Tibial nerve (tissue), 4 donors: ENCODE results near the gene MSI2. TPM values are rescaled to one million over a fixed set of nuclear protein-coding genes. Genes with fewer than 3 reads are reported as not detected.
A peak's percentile ranks its signal among the peaks of the same experiment; 100 is the strongest.

Source experiments
- DNase-seq, 2 donors: peaks; one replicate each; pipeline ENCODE4 v3.0.0-alpha.2; 2019; ENCODE audit warnings: low spot score in 2 of 2
- H3K27ac ChIP-seq, 4 donors: fragments of 200-600 bp; sonication (generic) in 3 of 4; one replicate each; pipeline ENCODE4 v1.5.1; 2017 to 2019; ENCODE audit warnings: mild to moderate bottlenecking in 1 of 4
- H3K27me3 ChIP-seq, 2 donors: fragments of 200-600 bp; sonication (generic) in 1 of 2; one replicate each; pipeline versions ENCODE4 v1.5.1 to v1.6.0; 2017 to 2019
- H3K36me3 ChIP-seq, 3 donors: fragments of 200-600 bp; sonication (generic); one replicate each; pipeline ENCODE4 v1.5.1; 2018 to 2019
- H3K4me1 ChIP-seq, 4 donors: fragments of 200-600 bp; sonication (generic) in 3 of 4; one replicate each; pipeline ENCODE4 v1.5.1; 2017 to 2019
- H3K4me3 ChIP-seq, 4 donors: fragments of 200-600 bp; sonication (generic) in 3 of 4; one replicate each; pipeline ENCODE4 v1.5.1; 2017 to 2019; ENCODE audit warnings: mild to moderate bottlenecking in 1 of 4, moderate library complexity in 1 of 4
- H3K9me3 ChIP-seq, 4 donors: fragments of 200-600 bp; sonication (generic) in 3 of 4; one replicate each; pipeline ENCODE4 v1.5.1; 2017 to 2019
- EP300 ChIP-seq, 2 donors: sonication (generic); formaldehyde crosslinking; IDR thresholded peaks; one replicate each; pipeline ENCODE4 v1.6.1; 2017; ENCODE audit warnings: antibody characterized with exemption in 2 of 2, mild to moderate bottlenecking in 1 of 2
- POLR2A ChIP-seq, 2 donors: fragments of 450-650 bp; IDR thresholded peaks; one replicate each; pipeline ENCODE4 v1.6.1; 2017; ENCODE audit warnings: antibody characterized with exemption in 2 of 2, mild to moderate bottlenecking in 2 of 2, moderate library complexity in 2 of 2
- whole genome bisulfite sequencing, 2 donors: methylation state at CpG; one replicate each; pipeline ENCODE4 v1.1.5; 2018; 5-methylcytosine and 5-hydroxymethylcytosine counted together
- total RNA-seq, 4 donors: library from RNA; depleted of rRNA; stranded (reverse); fragments of >200 nt; gene quantifications; one replicate each; pipeline ENCODE4 v1.1.0, GENCODE V29; 2016
- TF ChIP-seq, protein P1 (sequence below), 5 experiments: fragments of 200-600 bp in 3 of 5; fragments of 450-650 bp in 2 of 5; sonication (generic) in 3 of 5; IDR thresholded peaks; one replicate each; pipeline ENCODE4 v1.5.1; 2016 to 2019; ENCODE audit warnings: antibody characterized with exemption in 5 of 5, mild to moderate bottlenecking in 3 of 5, moderate library complexity in 2 of 5

Gene MSI2
- total RNA-seq, 4 donors from 2014 or later = 11.5 to 18.3 (median 14.2) TPM

DNA sequence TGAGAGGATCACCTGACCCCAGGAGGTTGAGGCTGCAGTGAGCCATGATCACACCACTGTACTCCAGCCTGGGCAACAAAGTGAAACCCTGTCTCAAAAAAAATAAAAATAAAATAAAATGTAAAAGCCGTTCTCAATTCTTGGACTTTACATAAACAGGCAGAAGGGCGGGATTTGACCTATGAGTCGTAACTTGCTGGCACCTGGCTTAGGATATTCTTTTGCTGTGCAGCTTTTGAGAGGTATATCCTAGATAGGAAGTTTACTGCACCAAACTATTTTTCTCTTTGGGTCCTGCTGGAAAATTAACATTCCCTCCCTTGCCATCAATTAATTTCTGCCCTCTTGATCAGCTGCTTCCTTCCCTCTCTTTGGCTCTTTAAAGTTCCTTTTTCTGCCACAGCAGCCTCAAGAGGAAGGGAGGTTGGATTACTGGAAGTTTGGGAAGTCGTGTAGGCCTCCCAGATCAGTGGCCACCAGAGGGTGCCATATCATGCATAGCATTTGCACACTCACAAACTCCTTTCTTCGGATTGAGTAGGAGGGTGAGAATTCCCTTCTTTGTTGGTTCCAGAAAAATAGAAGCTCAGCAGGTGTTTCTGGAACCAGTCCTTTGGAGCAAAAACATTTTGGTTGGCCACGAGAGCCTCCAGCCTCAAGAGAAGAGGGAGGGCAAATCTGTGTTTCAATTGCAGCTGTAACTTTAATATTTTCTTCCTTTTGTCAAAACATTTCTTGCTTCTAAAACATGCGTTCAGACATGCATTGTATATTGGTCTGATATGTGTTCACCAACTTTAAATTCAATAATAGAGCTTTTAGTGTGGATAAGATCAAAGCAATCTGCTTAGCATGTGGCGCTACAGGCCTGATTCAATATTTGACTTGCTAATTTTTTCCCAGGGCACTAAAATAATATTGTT, 341.5 kb downstream of the MSI2 start:
- H3K27ac ChIP-seq = peak overlapping the region in 1 of 4 donors; percentile 54

DNA sequence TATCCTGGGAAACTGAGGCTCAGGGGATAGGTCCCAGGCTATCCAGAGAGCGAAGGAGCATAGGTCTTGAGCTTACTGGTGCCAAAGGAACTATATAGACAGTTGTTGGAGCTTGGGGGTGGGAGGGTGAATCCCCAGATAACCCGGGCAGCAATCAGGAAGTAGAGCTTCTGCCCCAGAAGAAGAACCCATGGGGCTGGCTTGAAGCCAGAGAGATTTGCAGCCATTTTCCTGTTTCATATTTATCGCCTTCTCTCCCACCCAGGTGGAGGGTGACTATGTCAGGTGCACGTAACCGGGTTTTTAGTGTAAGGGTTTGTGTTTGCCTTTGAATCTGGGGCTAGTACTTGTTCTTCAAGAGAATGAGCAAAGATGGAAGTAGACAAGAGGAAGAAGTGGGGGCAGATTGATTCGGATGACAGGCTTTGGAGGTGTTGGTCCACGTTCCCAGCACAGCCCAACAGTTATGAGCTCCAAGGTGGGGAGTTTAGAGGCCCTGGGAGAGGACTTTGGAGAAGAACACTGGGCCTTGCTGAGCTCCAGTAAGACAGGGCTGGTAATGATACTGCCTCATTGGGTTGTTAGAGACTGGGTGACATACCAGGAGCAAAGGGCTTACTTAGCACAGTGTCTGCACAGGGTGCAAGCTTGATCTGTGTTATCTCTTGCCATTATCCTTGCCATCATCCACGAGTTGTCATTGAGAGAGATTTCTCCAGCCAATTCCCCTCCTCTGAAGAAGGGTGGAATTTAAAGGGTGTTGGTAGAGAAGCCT, 343.1 kb downstream of the MSI2 start:
- H3K4me3 ChIP-seq = no peak overlapping the region
- H3K9me3 ChIP-seq = peaks cover 0 to 10% (median 0%) of the 10 kb centered on the region in 4 donors
- DNase-seq = no peak
- H3K27me3 ChIP-seq = no peaks in the 10 kb centered on the region
- H3K27ac ChIP-seq = peak overlapping the region in 1 of 4 donors; percentile 29
- no peaks in the 10 kb centered on the region for H3K36me3 ChIP-seq
- TF ChIP-seq, protein P1, sequence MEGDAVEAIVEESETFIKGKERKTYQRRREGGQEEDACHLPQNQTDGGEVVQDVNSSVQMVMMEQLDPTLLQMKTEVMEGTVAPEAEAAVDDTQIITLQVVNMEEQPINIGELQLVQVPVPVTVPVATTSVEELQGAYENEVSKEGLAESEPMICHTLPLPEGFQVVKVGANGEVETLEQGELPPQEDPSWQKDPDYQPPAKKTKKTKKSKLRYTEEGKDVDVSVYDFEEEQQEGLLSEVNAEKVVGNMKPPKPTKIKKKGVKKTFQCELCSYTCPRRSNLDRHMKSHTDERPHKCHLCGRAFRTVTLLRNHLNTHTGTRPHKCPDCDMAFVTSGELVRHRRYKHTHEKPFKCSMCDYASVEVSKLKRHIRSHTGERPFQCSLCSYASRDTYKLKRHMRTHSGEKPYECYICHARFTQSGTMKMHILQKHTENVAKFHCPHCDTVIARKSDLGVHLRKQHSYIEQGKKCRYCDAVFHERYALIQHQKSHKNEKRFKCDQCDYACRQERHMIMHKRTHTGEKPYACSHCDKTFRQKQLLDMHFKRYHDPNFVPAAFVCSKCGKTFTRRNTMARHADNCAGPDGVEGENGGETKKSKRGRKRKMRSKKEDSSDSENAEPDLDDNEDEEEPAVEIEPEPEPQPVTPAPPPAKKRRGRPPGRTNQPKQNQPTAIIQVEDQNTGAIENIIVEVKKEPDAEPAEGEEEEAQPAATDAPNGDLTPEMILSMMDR (IDR thresholded peaks at IDR 0.05) = no peak
- TF ChIP-seq EP300 (IDR thresholded peaks at IDR 0.05) = no peak
- no peak for TF ChIP-seq POLR2A (IDR thresholded peaks at IDR 0.05)
- H3K4me1 ChIP-seq = peaks cover 0 to 28% (median 12%) of the 10 kb centered on the region in 4 donors
- 87 to 89% methylated on average over 8 of the region's 8 CpGs for WGBS, 2 donors

More for the DNA sequence above, 341.5 kb downstream of the MSI2 start:
- Histone ChIP-seq H3K27me3 (no peaks in the 10 kb centered on the region), H3K4me1 (peaks cover 0 to 19% (median 9%) of the 10 kb centered on the region in 4 donors), H3K9me3 (peaks cover 0 to 10% (median 0%) of the 10 kb centered on the region in 4 donors), H3K4me3 (no peak overlapping the region), H3K36me3 (no peaks in the 10 kb centered on the region)
- DNase-seq = peak; percentile 43 to 80
- TF ChIP-seq, protein P1 (IDR thresholded peaks at IDR 0.05) = peak; percentile 73 to 81 (median 74)
- no peak for TF ChIP-seq POLR2A (IDR thresholded peaks at IDR 0.05)
- TF ChIP-seq EP300 (IDR thresholded peaks at IDR 0.05) = peak in 1 of 2 donors; percentile 36
- 45 to 54% methylated on average over 8 of the region's 8 CpGs for WGBS, 2 donors

DNA sequence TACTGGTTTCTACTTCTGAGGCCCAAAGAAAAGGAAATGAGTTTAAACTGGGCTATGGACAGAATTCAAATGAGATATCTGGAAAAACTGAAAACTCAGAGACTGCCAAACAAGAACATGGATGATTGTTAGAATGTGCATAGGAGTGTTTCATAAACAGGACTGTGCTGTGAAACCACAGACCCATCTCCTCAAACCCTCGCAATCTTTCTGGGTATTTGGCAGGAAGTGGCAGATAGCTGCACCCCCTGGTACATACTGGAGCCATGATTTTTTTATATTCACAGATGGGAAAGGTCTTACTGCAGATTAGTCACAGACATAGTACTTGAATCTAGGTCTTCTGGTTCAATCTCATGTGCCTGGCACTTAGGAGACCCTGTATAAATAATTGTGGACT, 343.8 kb downstream of the MSI2 start:
- Histone ChIP-seq H3K9me3 (peaks cover 0 to 6% (median 0%) of the 10 kb centered on the region in 4 donors), H3K4me3 (no peak overlapping the region), H3K27ac (peak overlapping the region in 1 of 4 donors; percentile 29), H3K27me3 (no peaks in the 10 kb centered on the region), H3K4me1 (peaks cover 0 to 34% (median 16%) of the 10 kb centered on the region in 4 donors), H3K36me3 (no peaks in the 10 kb centered on the region)
- no peak for DNase-seq
- TF ChIP-seq POLR2A (IDR thresholded peaks at IDR 0.05) = no peak
- TF ChIP-seq, protein P1 (IDR thresholded peaks at IDR 0.05) = no peak
- no peak for TF ChIP-seq EP300 (IDR thresholded peaks at IDR 0.05)
- 76 to 80% methylated on average over 1 of the region's 1 CpG for WGBS, 2 donors

DNA sequence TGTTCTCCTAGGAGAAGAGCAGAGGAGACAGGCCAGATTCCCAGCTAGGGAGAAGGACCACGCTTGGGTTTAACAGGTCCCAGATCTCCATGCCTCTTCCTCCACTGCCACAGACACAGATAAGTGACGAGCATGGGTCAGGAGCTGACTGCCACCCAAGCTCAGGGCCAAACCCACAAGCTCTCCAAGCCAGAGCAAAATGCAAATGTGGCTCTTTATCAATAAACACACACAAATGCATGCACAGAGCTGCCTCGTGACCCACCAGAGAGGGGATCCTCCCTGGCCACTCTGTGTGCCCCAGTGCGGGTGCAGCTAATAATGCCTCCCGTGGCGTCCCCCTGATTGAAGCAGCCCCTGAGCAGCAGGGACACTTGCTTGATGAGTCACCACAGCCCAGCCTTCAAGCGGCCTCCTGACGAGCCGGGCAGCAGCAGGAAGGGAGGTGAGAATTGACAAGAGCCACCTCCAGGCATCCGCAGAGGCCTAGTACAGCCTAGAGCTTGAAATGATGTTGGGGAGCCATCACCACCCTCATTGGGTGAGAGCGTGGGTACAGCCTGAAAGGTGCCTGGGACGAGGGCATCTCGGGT, 344.9 kb downstream of the MSI2 start:
- H3K4me1 ChIP-seq = peaks cover 0 to 44% (median 27%) of the 10 kb centered on the region in 4 donors
- TF ChIP-seq, protein P1 (IDR thresholded peaks at IDR 0.05) = no peak
- no peak for TF ChIP-seq POLR2A (IDR thresholded peaks at IDR 0.05)
- no peaks in the 10 kb centered on the region for H3K27me3 ChIP-seq
- DNase-seq = no peak
- H3K4me3 ChIP-seq = no peak overlapping the region
- H3K27ac ChIP-seq = no peak overlapping the region
- H3K36me3 ChIP-seq = no peaks in the 10 kb centered on the region
- no peaks in the 10 kb centered on the region for H3K9me3 ChIP-seq
- WGBS, 2 donors = 93% methylated on average over 11 to 13 of the region's 13 CpGs
